ENCODE data around the gene KCTD18.

The KCTD18 gene

GRCh38 chr2:200455958-200456421, 53.9 kb downstream of the KCTD18 start:
- no peak for DNase-seq (ENCODE audit: low spot score)

GRCh38 chr2:200454927-200455801, 54.7 kb downstream of the KCTD18 start:
- no peak for DNase-seq (ENCODE audit: low spot score)

DNA sequence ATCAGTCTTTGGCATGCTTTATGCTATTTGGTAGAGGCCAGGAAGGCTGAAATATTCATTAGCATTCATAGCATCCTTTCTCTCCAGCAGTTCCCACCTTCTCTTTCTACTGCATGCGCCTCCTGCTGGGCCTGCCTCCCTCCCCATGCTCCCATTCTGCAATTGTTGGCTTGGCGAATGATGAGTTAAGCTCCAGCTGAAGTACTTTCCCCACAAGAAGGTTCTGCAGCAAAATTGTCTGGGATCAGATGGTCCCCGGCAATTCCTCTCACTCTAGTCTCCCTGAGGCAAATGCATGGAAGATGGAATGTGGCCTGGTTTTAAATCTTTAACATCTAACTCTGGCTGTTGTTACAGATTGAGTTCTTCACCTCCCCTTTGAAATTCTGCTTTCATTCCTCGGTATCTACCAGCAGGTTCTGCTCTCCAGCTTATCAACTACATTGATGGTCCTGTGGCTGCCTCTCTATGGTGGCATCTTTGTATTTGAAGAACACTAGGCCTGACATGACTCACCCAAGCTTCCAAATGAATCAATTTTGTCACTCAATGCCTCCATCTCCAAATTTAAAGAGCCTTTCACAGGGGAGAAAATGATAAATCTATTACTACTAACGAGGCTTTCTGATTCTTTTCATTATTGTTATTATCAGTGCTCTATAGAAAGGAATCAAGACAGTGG, 55.9 kb downstream of the KCTD18 start:
- no peak for DNase-seq (ENCODE audit: low spot score)

DNA sequence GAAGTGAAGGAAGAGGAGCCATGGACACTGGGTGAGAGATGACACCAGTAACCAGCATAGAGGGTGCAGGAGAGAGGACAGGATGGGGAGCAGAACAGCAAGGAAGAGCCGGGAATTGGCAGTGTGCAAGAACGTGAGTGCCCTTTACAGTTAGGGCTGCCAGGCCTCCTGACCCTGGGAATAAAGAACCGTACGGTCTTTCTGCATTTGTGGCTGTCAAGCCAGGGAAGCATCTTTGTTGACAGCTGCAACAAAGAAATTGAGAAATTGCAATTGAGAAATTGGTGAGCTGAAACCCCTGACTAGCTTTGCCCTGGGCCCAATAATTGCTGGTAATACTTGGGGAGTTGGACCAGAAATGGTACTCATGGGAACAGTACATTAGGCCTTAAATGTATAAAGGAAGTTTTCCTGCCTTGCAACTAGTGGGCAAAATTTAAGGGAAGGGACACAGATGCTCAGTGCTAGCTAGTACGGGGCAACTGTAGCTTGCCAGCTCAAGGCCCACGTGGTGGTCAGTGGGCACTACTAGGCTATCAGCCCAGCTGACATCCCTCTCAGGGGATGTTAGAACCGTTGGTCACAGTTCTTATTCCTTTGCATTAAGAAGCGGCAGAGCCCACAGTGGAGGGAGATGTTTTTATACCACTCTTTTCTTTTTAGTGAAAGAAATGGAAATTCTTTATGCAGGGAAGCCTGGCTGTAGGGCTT, 56.6 kb downstream of the KCTD18 start:
- DNase-seq (ENCODE audit: low spot score), result no peak

- no peak for DNase-seq (ENCODE audit: low spot score)
These were observed 57.5 kb downstream of the KCTD18 start for GRCh38 chr2:200452377-200452776.

- DNase-seq (ENCODE audit: low spot score), result no peak
These were observed 58.4 kb downstream of the KCTD18 start for GRCh38 chr2:200451511-200451910.

DNA sequence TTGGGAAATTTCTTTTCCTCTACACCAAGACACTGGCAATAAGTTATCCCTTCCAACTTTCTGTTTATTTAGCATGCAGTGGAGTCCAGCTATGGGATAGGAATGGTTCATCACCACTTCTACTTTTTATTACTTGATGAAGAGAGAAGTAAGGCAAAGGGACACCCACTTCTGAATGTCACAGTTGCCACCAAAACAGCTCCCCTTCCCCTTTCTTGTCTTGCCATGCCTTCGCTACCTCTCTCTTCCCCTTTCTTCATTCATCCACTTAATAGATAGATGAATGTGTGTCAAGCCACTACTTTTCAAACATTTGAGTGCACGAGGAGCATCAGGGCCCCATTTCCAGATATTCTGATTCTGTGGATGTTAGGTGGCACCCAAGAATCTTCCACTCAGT, 59.6 kb downstream of the KCTD18 start:
- DNase-seq (ENCODE audit: low spot score), result no peak

GRCh38 chr2:200449149-200449548, 60.7 kb downstream of the KCTD18 start:
- no peak for DNase-seq (ENCODE audit: low spot score)

DNA sequence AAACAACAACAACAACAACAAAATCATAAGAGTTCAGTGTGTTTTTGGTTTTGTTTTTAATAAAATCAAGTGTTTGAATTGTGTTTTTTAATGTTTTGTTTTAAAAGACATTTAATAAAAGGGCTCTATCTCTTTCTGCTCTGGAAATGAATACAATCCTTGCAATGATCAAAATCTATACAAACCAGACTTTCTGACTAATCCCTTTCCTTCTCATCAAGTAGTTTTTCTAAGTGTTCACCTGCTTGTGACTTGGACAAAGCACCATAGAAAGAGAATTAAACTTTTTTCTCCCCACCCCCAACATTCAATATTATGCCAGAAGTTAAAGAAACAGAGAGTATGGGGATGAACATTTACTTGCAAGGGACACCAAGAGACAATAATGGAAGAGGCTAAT, 61.4 kb downstream of the KCTD18 start:
- DNase-seq (ENCODE audit: low spot score), result no peak

GRCh38 chr2:200447139-200447855, 62.6 kb downstream of the KCTD18 start:
- DNase-seq (ENCODE audit: low spot score), result no peak

- DNase-seq (ENCODE audit: low spot score), result no peak
These were observed 63.3 kb downstream of the KCTD18 start for GRCh38 chr2:200446612-200447011.

- DNase-seq (ENCODE audit: low spot score), result no peak
These were observed 64.6 kb downstream of the KCTD18 start for GRCh38 chr2:200445284-200445683.

DNA sequence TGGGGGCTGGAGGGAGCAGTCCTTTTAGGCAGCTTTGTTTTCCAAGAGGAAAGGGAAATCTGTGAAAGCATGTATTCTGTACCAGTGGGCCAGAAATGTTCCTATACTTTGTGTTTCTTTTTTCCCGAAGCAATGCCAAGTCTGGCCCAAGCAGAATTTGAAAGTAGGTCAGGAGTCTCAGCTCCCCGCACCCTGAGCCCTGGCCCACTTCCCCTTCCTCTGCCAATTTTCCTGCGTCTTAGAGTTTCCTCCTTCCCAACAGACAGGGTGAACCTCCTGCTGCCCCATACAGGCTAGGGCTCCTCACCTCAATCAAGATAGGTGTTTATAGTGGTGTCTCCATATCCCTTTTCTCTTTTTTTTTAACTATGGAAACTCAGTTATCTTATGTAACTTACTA, 65.3 kb downstream of the KCTD18 start:
- no peak for DNase-seq (ENCODE audit: low spot score)

GRCh38 chr2:200443916-200444315, 66.0 kb downstream of the KCTD18 start:
- DNase-seq (ENCODE audit: low spot score), result no peak

DNA sequence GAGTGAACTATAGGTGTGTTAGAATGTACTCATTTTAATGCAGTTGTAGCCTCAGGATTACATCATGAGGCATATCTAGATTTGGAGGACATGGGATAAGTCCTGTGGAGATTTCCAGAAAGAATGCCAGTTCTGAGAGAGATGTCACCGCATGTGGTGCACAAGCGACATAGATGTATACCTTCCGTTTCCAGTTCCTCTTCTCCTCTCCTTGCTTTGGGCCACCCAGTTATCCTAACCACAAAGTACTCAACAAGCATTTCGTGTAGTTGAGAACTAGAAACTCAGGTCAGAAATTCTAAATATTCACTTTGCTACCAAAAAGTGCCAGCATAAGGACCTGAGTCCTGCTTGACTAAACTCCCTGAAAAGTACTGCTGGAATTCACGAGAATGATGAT, 66.5 kb downstream of the KCTD18 start:
- no peak for DNase-seq (ENCODE audit: low spot score)

DNA sequence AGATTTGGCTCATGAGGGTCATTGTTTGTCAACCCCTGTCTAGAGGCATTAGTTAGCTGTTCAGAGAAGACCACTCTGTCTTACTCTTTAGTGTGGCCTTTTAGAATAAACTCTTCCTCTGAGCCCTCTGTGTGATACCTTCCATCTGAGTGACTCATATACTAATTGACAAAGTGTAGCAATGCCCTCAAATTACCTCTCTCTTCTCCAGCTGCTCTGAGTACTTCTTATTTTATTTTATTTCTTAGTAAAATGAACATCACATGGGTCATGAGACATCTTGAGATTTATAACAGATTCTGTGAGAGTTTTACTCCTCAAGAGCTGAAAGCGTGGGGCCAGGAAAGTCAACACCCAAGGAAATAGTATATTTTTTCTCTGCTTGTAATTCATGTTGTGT, 67.4 kb downstream of the KCTD18 start:
- DNase-seq (ENCODE audit: low spot score), result no peak

DNA sequence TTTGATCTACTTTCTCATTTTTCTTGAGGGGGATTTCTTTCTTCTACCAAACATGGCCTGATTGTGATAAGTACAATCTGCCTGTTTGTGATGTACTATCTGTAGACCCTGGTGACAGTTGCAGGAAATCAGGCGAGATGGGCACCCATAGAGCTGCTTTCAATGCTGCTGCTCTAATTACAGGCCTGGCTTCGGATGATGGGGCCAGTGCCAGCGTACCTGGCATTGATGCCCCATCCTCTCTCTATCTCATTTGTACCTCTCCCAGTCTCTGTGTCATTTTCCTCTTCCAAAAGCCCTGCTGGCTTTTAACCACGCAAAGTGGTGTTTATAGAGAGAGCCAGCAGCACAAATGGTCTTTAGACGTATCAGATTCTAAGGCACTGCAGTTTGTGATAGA, 69.9 kb downstream of the KCTD18 start:
- no peak for DNase-seq (ENCODE audit: low spot score)

All from SK-N-DZ (cell line).